HEK293T (cell line): ENCODE results near the gene PHIP.
"Not testable (repeated sequence)": the region's sequence is repeated elsewhere in the genome, so short reads cannot be mapped to it uniquely, and the experiment has no call there.

Experiments
- CTCF ChIA-PET: fragments of 350-600 bp; formaldehyde crosslinking; extraction: SDS; loops from one replicate; lab custom pipeline; 2021; ENCODE audit warnings: antibody characterized with exemption, inconsistent platforms; lab: Yijun Ruan, JAX
- POLR2A ChIA-PET: fragments of 350-600 bp; formaldehyde crosslinking; extraction: SDS; loops from one replicate; lab custom pipeline; 2020; ENCODE audit warnings: antibody characterized with exemption, inconsistent platforms; lab: Yijun Ruan, JAX
- DNase-seq: peaks from one replicate; pipeline ENCODE4 v3.0.0; 2012; ENCODE audit warnings: mixed read lengths; ENCODE audit errors: extremely low spot score
- ARNT ChIP-seq: fragments of 450-650 bp; IDR thresholded peaks from 2 replicates; pipeline ENCODE4 v1.6.1; 2017; ENCODE audit warnings: mild to moderate bottlenecking
- BHLHE40 ChIP-seq: fragments of 450-650 bp; IDR thresholded peaks from 2 replicates; pipeline ENCODE4 v1.6.1; 2016; ENCODE audit warnings: mild to moderate bottlenecking, moderate library complexity, borderline replicate concordance
- CTBP1 ChIP-seq: fragments of 450-650 bp; IDR thresholded peaks from 2 replicates; pipeline ENCODE4 v1.6.1; 2016; ENCODE audit warnings: borderline replicate concordance
- ELF4 ChIP-seq: fragments of 450-650 bp; IDR thresholded peaks from 2 replicates; pipeline ENCODE4 v1.6.1; 2017; ENCODE audit warnings: antibody characterized with exemption
- FOXA1 ChIP-seq: fragments of 450-650 bp; IDR thresholded peaks from 2 replicates; pipeline ENCODE4 v1.6.1; 2016; ENCODE audit warnings: mild to moderate bottlenecking
- FOXK2 ChIP-seq: fragments of 450-650 bp; IDR thresholded peaks from 2 replicates; pipeline ENCODE4 v1.6.1; 2016; ENCODE audit warnings: mild to moderate bottlenecking
- FOXM1 ChIP-seq: fragments of 450-650 bp; IDR thresholded peaks from 2 replicates; pipeline ENCODE4 v1.6.1; 2017; ENCODE audit warnings: mild to moderate bottlenecking, borderline replicate concordance
- HDGF ChIP-seq: fragments of 450-650 bp; IDR thresholded peaks from 2 replicates; pipeline ENCODE4 v1.6.1; 2017; ENCODE audit warnings: antibody characterized with exemption, borderline replicate concordance
- L3MBTL2 ChIP-seq: fragments of 450-650 bp; conservative IDR thresholded peaks from 2 replicates; pipeline ENCODE4 v1.6.1; 2016; ENCODE audit warnings: mild to moderate bottlenecking
- LEF1 ChIP-seq: fragments of 450-650 bp; IDR thresholded peaks from 2 replicates; pipeline ENCODE4 v1.6.1; 2017; ENCODE audit warnings: mild to moderate bottlenecking, borderline replicate concordance
- NFRKB ChIP-seq: fragments of 450-650 bp; IDR thresholded peaks from 2 replicates; pipeline ENCODE4 v1.6.1; 2016; ENCODE audit warnings: mild to moderate bottlenecking, moderate library complexity
- SP1 ChIP-seq: fragments of 450-650 bp; IDR thresholded peaks from 2 replicates; pipeline ENCODE4 v1.6.1; 2017
- SUZ12 ChIP-seq: fragments of 450-650 bp; IDR thresholded peaks from 2 replicates; pipeline ENCODE4 v1.6.1; 2016; ENCODE audit warnings: mild to moderate bottlenecking
- TARDBP ChIP-seq: fragments of 450-650 bp; IDR thresholded peaks from 2 replicates; pipeline ENCODE4 v1.6.1; 2016
- ZNF384 ChIP-seq: fragments of 450-650 bp; IDR thresholded peaks from 2 replicates; pipeline ENCODE4 v1.6.1; 2016
- TF ChIP-seq, protein P1 (sequence below): fragments of 450-650 bp; IDR thresholded peaks from 2 replicates; pipeline ENCODE4 v1.6.1; 2016

Gene PHIP

DNA sequence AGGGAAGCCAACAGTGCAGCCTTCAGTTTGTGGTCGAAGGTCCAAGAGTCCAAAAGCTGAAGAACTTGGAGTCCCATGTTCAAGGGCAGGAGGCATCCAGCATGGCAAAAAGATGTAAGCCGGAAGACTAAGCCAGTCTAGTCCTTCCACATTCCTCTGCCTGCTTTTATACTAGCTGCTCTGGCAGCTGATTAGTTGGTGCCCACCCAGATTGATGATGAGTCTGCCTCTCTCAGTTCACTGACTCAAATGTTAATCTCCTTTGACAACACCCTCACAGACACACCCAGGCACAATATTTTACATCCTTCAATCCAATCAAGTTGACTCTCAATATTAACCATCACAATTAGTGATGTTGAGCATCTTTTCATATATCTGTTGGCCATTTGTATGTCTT lies 23.1 kb upstream of the PHIP start:
- POLR2A ChIA-PET: no interaction called here
- CTCF ChIA-PET: no interaction called here
- DNase-seq: no peak
- TF ChIP-seq ARNT (no peak), TARDBP (no peak), SUZ12 (no peak), LEF1 (no peak), NFRKB (no peak), HDGF (no peak), ELF4 (no peak)
- TF ChIP-seq, protein P1, sequence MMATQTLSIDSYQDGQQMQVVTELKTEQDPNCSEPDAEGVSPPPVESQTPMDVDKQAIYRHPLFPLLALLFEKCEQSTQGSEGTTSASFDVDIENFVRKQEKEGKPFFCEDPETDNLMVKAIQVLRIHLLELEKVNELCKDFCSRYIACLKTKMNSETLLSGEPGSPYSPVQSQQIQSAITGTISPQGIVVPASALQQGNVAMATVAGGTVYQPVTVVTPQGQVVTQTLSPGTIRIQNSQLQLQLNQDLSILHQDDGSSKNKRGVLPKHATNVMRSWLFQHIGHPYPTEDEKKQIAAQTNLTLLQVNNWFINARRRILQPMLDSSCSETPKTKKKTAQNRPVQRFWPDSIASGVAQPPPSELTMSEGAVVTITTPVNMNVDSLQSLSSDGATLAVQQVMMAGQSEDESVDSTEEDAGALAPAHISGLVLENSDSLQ: no peak

DNA sequence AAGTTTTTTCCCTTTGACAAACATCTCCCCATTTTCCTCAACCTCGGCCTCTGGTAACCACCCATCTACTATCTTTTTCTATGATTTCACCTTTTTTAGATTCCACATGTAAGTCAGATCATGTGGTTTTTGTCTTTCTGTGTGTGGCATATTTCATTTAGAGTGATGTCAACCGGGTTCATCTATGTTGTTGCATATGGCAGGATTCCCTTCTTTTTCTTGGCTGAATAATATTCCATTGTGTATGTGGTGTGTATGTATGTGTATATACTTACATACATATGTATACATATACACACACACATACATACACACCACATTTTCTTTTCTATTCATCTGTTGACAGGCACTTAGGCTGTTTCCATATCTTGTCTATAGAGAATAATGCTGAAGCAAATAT lies 22.2 kb upstream of the PHIP start:
- DNase-seq: no peak
- POLR2A ChIA-PET: no interaction called here
- CTCF ChIA-PET: no interaction called here
- TF ChIP-seq, protein P1: no peak
- TF ChIP-seq HDGF (no peak), SP1 (no peak)

GRCh38 chr6:79094938-79095337 lies 16.9 kb upstream of the PHIP start:
- ChIA-PET POLR2A (no interaction called here), CTCF (no interaction called here)
- TF ChIP-seq, protein P1: no peak
- TF ChIP-seq ELF4 (no peak), FOXK2 (no peak), FOXA1 (no peak), NFRKB (no peak), HDGF (no peak)
- no peak for DNase-seq

DNA sequence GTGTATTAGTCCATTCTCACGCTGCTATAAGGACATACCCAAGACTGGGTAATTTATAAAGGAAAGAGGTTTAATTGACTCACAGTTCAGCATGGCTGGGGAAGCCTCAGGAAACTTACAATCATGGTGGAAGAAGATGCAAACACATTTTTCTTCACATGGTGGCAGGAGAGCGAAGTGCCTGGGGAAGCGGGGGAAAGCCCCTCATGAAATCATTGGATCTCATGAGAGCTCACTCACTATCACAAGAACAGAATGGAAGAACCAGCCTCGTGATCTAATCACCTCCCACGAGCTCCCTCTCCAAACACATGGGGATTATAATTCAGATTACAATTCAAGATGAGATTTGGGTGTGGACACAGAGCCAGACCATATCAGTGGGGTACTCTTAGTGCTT lies 13.7 kb upstream of the PHIP start:
- DNase-seq, CTCF ChIA-PET: not testable (repeated sequence)
- POLR2A ChIA-PET: interaction anchor here (1.9 kb wide), 1 partner anchor 14 kb away, joined by 5 read pairs; the partner anchor contains the start of gene PHIP

DNA sequence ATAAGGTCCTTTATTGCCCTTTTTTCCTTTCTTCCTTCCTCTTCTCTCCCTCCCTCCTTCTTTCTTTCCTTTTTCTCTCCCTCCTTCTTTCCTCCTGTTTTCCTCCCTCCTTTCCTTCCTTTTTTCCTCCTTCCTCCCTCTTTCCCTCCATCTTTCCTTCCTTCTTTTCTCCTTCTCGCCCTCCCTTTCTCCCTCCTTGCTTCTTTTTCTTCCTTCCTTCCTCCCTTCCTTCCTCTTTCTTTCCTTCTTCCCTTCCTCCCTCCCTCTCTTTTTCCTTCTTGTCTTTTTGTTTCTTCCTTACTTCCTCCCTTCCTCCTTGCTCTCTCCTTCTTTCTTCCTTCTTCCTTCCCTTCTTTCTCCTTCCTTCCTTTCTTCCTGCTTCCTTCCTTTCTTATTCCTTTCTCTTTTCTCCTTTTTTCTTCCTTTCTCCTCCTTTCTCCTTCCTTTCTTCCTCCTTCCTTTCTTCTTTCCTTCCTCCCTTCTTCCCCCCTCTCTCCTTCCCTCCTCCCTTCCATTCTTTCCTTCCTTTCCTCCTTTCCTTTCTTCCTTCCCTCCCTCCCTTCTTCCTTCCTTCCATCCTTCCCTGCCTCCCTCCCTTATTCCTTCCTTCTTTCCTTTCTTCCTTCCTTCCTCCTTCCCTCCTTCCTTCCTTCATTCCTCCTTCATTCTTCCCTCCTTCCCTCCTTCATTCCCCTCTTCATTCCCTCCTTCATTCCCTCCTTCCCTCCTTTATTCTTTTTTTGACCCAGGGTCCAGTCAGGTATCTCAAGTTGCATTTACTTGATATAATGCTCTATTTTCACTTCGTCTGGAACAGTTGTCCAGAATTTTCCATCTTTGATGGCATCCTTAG lies 11.7 kb upstream of the PHIP start:
- ChIA-PET POLR2A (interaction anchor here (1.9 kb wide), 1 partner anchor 12 kb away, joined by 5 read pairs; the partner anchor contains the start of gene PHIP), CTCF (no interaction called here)
- no peak for DNase-seq
- TF ChIP-seq NFRKB (no peak), FOXA1 (no peak), HDGF (no peak), ELF4 (no peak), SP1 (no peak), CTBP1 (no peak; the same call in 1 of the 2 replicates), BHLHE40 (no peak), ARNT (no peak), FOXM1 (no peak), L3MBTL2 (no peak), ZNF384 (no peak), FOXK2 (no peak), TARDBP (no peak), LEF1 (no peak), SUZ12 (no peak)
- TF ChIP-seq, protein P1: no peak

- no peak for TF ChIP-seq ELF4
- no peak for TF ChIP-seq FOXM1
- no peak for TF ChIP-seq L3MBTL2
- no peak for TF ChIP-seq LEF1
- no peak for TF ChIP-seq SUZ12
- TF ChIP-seq BHLHE40: no peak
- no peak for TF ChIP-seq ARNT
- TF ChIP-seq HDGF: no peak
- TF ChIP-seq FOXK2: no peak
- TF ChIP-seq CTBP1: no peak
- no peak for TF ChIP-seq TARDBP
- no peak for TF ChIP-seq FOXA1
- no peak for TF ChIP-seq NFRKB
- TF ChIP-seq ZNF384: no peak
- no peak for TF ChIP-seq SP1
- TF ChIP-seq, protein P1: no peak
- ChIA-PET CTCF (no interaction called here), POLR2A (no interaction called here)
- DNase-seq: no peak
Measured at GRCh38 chr6:79084693-79085092, 6.6 kb upstream of the PHIP start.
